Smooth muscle cell (in vitro differentiated cells): Measurements from ENCODE around the gene DNAH12. TPM values are rescaled to one million over a fixed set of nuclear protein-coding genes. Genes with fewer than 3 reads are reported as not detected.
"Not testable (repeated sequence)": the region's sequence is repeated elsewhere in the genome, so short reads cannot be mapped to it uniquely, and the experiment has no call there.

Source experiments
- DNase-seq: peaks from one replicate; lab custom pipeline; 2025; ENCODE audit not compliant: unreplicated experiment; lab: John Stamatoyannopoulos, UW
- H2AFZ ChIP-seq: fragments of 200-600 bp; sonication (generic); 2 replicates; pipeline ENCODE4 v1.6.0; 2016; ENCODE audit warnings: antibody characterized with exemption, low read depth, mild to moderate bottlenecking
- H3F3A ChIP-seq: fragments of 200-600 bp; sonication (generic); 2 replicates; pipeline ENCODE4 v1.6.0; 2017; ENCODE audit warnings: antibody characterized with exemption, low read depth
- H3K27ac ChIP-seq: fragments of 200-600 bp; sonication (generic); 2 replicates; pipeline ENCODE4 v1.5.1; 2016; ENCODE audit warnings: low read depth, mild to moderate bottlenecking
- H3K27me3 ChIP-seq: fragments of 200-600 bp; sonication (generic); 2 replicates; pipeline ENCODE4 v1.6.1; 2016; ENCODE audit warnings: low read depth, mild to moderate bottlenecking
- H3K36me3 ChIP-seq: fragments of 200-600 bp; sonication (generic); 2 replicates; pipeline ENCODE4 v1.5.1; 2016; ENCODE audit warnings: low read depth
- H3K4me1 ChIP-seq: fragments of 200-600 bp; sonication (generic); 2 replicates; pipeline ENCODE4 v1.5.1; 2016; ENCODE audit warnings: low read depth
- H3K4me2 ChIP-seq: fragments of 200-600 bp; sonication (generic); 2 replicates; pipeline ENCODE4 v1.6.0; 2016; ENCODE audit warnings: mild to moderate bottlenecking
- H3K4me3 ChIP-seq: fragments of 200-600 bp; sonication (generic); 2 replicates; pipeline ENCODE4 v1.5.1; 2016; ENCODE audit warnings: mild to moderate bottlenecking
- H3K79me2 ChIP-seq: fragments of 200-600 bp; sonication (generic); 2 replicates; pipeline ENCODE4 v1.6.0; 2016; ENCODE audit warnings: low read depth, mild to moderate bottlenecking
- H3K9ac ChIP-seq: fragments of 200-600 bp; sonication (generic); 2 replicates; pipeline ENCODE4 v1.6.0; 2016; ENCODE audit warnings: low read depth
- H3K9me3 ChIP-seq: fragments of 200-600 bp; sonication (generic); replicated peaks from 2 replicates; pipeline ENCODE4 v1.5.1; 2016; ENCODE audit warnings: low read depth
- H4K20me1 ChIP-seq: fragments of 200-600 bp; sonication (generic); 2 replicates; pipeline ENCODE4 v1.6.0; 2016; ENCODE audit warnings: low read depth
- CTCF ChIP-seq: fragments of 200-600 bp; sonication (generic); IDR thresholded peaks from 2 replicates; pipeline ENCODE4 v1.5.1; 2017; ENCODE audit warnings: borderline replicate concordance, mild to moderate bottlenecking, antibody characterized with exemption; ENCODE audit not compliant: insufficient read depth, poor library complexity, severe bottlenecking
- WGBS: methylation state at CpG from one replicate; pipeline ENCODE4 v1.1.7; 2016; ENCODE audit warnings: low lambda C conversion rate; 5-methylcytosine and 5-hydroxymethylcytosine counted together
- polyA plus RNA-seq: library from polyadenylated mRNA; unstranded; fragments of >200 nt; fragmentation: Nextera tagmentation; extraction: Ambion mirVana; gene quantifications from 2 replicates; pipeline ENCODE4 v1.2.1, GENCODE V29; 2016
- total RNA-seq: library from RNA; depleted of rRNA; stranded (reverse); fragments of >200 nt; gene quantifications from 2 replicates; pipeline ENCODE4 v1.2.3, GENCODE V29; 2014

DNAH12 gene
- total and polyA plus RNA-seq, 2 experiments from 2014 or later: 0.27 TPM; not detected in 1

- Histone ChIP-seq H3K27me3 (peaks cover 5% of the 10 kb centered on the region), H3K4me2 (no peak overlapping the region), H2AFZ (no peak overlapping the region), H3K4me3 (no peak overlapping the region), H3K9me3 (no peaks in the 10 kb centered on the region), H4K20me1 (no peaks in the 10 kb centered on the region), H3K27ac (no peak overlapping the region), H3K36me3 (no peaks in the 10 kb centered on the region), H3K9ac (no peak overlapping the region), H3K4me1 (no peaks in the 10 kb centered on the region), H3K79me2 (no peaks in the 10 kb centered on the region), H3F3A (no peaks in the 10 kb centered on the region)
- no peak for DNase-seq
- TF ChIP-seq CTCF: no peak
- WGBS: 90% methylated on average over 4 of the region's 4 CpGs
Observed at GRCh38 chr3:57464801-57465200, 79.3 kb downstream of the DNAH12 start.

GRCh38 chr3:57464011-57464410, 80.1 kb downstream of the DNAH12 start:
- DNase-seq: no peak
- Histone ChIP-seq H2AFZ (no peak overlapping the region), H3F3A (no peaks in the 10 kb centered on the region), H3K27ac (no peak overlapping the region), H3K79me2 (no peaks in the 10 kb centered on the region), H3K27me3 (peaks cover 5% of the 10 kb centered on the region), H3K9ac (no peak overlapping the region), H3K4me3 (no peak overlapping the region), H3K4me1 (no peaks in the 10 kb centered on the region), H4K20me1 (no peaks in the 10 kb centered on the region), H3K4me2 (no peak overlapping the region), H3K9me3 (no peaks in the 10 kb centered on the region), H3K36me3 (no peaks in the 10 kb centered on the region)
- WGBS: 93% methylated on average over 3 of the region's 3 CpGs
- TF ChIP-seq CTCF: no peak

GRCh38 chr3:57451150-57451846, 92.8 kb downstream of the DNAH12 start:
- no peak overlapping the region for H2AFZ ChIP-seq
- WGBS: 74% methylated on average over 14 of the region's 14 CpGs

GRCh38 chr3:57449276-57449847, 94.8 kb downstream of the DNAH12 start:
- not testable (repeated sequence) for H2AFZ ChIP-seq, H3K36me3 ChIP-seq

More at GRCh38 chr3:57451150-57451846, 92.8 kb downstream of the DNAH12 start:
- no peak for DNase-seq
- H3F3A ChIP-seq: peaks cover 3% of the 10 kb centered on the region
- H3K27me3 ChIP-seq: no peaks in the 10 kb centered on the region
- no peaks in the 10 kb centered on the region for H3K79me2 ChIP-seq
- no peak overlapping the region for H3K4me2 ChIP-seq
- H3K27ac ChIP-seq: no peak overlapping the region
- no peak for TF ChIP-seq CTCF
- no peaks in the 10 kb centered on the region for H4K20me1 ChIP-seq
- H3K9ac ChIP-seq: no peak overlapping the region
- H3K36me3 ChIP-seq: no peaks in the 10 kb centered on the region
- no peaks in the 10 kb centered on the region for H3K4me1 ChIP-seq
- no peak overlapping the region for H3K4me3 ChIP-seq
- no peaks in the 10 kb centered on the region for H3K9me3 ChIP-seq

GRCh38 chr3:57448489-57448888, 95.7 kb downstream of the DNAH12 start:
- not testable (repeated sequence) for H3K4me3 ChIP-seq, H3K27ac ChIP-seq, H4K20me1 ChIP-seq, H3K9ac ChIP-seq, DNase-seq, H3K36me3 ChIP-seq, H3K27me3 ChIP-seq, H3K79me2 ChIP-seq, H2AFZ ChIP-seq, H3K9me3 ChIP-seq, H3K4me2 ChIP-seq, H3K4me1 ChIP-seq, H3F3A ChIP-seq
- WGBS: 76% methylated on average over 5 of the region's 5 CpGs

More at GRCh38 chr3:57449276-57449847, 94.8 kb downstream of the DNAH12 start:
- H3K79me2 ChIP-seq, H3K4me3 ChIP-seq, H3K4me1 ChIP-seq, H3F3A ChIP-seq, DNase-seq, H4K20me1 ChIP-seq, H3K9ac ChIP-seq, H3K9me3 ChIP-seq, H3K4me2 ChIP-seq, H3K27me3 ChIP-seq, H3K27ac ChIP-seq: not testable (repeated sequence)
- WGBS: 99% methylated on average over 33 of the region's 33 CpGs
